GM20000 (cell line): ENCODE data around the gene PNMA8B.

ENCODE experiments used
- DNase-seq: peaks from one replicate; pipeline ENCODE4 v3.0.0; 2012; ENCODE audit warnings: low spot score
- TF ChIP-seq, protein P1 (sequence below): IDR thresholded peaks from 2 replicates; pipeline ENCODE4 v1.5.1; 2012; ENCODE audit warnings: mild to moderate bottlenecking, control low read depth; ENCODE audit errors: extremely low read depth, missing control alignments

Gene PNMA8B, protein sequence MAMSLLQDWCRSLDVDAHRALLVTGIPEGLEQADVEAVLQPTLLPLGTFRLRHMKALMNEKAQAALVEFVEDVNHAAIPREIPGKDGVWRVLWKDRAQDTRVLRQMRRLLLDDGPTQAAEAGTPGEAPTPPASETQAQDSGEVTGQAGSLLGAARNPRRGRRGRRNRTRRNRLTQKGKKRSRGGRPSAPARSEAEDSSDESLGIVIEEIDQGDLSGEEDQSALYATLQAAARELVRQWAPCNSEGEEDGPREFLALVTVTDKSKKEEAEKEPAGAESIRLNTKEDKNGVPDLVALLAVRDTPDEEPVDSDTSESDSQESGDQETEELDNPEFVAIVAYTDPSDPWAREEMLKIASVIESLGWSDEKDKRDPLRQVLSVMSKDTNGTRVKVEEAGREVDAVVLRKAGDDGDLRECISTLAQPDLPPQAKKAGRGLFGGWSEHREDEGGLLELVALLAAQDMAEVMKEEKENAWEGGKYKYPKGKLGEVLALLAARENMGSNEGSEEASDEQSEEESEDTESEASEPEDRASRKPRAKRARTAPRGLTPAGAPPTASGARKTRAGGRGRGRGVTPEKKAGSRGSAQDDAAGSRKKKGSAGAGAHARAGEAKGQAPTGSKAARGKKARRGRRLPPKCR

DNA sequence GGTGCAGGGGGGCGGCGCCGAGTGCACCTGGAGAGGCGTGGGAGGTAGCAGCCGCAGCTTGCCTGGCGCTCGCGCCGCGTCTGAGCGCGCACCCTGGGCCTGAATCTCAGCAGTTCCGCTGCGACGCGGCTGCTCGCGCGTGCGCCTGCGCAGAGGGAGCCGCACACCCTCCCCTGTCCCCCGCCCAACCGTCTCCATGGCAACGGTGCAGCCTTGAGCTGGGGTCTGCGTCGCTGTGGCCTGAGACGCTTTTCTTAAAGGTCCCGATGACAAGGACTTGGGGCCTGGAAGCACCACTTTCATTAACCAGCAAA, at the start of gene PNMA8B:
Gene PNMA8B (minus strand): TSS at position 82 of the 314 bp plus-strand sequence. CDS start 402 bp downstream, outside the sequence.
- TF ChIP-seq, protein P1, sequence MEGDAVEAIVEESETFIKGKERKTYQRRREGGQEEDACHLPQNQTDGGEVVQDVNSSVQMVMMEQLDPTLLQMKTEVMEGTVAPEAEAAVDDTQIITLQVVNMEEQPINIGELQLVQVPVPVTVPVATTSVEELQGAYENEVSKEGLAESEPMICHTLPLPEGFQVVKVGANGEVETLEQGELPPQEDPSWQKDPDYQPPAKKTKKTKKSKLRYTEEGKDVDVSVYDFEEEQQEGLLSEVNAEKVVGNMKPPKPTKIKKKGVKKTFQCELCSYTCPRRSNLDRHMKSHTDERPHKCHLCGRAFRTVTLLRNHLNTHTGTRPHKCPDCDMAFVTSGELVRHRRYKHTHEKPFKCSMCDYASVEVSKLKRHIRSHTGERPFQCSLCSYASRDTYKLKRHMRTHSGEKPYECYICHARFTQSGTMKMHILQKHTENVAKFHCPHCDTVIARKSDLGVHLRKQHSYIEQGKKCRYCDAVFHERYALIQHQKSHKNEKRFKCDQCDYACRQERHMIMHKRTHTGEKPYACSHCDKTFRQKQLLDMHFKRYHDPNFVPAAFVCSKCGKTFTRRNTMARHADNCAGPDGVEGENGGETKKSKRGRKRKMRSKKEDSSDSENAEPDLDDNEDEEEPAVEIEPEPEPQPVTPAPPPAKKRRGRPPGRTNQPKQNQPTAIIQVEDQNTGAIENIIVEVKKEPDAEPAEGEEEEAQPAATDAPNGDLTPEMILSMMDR, result no peak
- DNase-seq, result peak; percentile 52

DNA sequence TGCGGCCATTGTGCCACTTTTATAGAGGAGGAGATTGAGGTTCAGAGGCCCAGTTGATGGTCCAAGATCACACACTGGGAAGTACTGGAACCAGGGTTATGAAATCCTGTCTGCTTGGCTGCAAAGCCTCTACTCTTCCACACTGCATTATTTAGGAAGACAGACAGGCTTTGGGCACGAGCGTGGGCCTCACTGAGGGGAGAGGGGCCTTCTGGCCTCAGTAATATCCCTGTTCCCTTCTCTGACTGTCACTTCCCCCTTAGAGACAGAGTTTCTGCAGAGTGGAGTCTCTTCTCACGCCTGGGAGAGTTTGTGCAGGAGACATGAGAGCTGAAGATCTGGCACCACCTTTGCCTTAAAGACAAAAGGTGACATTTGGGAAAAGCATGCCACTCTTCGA, 49.0 kb upstream of the PNMA8B start:
- TF ChIP-seq, protein P1, result no peak
- DNase-seq, result no peak

DNA sequence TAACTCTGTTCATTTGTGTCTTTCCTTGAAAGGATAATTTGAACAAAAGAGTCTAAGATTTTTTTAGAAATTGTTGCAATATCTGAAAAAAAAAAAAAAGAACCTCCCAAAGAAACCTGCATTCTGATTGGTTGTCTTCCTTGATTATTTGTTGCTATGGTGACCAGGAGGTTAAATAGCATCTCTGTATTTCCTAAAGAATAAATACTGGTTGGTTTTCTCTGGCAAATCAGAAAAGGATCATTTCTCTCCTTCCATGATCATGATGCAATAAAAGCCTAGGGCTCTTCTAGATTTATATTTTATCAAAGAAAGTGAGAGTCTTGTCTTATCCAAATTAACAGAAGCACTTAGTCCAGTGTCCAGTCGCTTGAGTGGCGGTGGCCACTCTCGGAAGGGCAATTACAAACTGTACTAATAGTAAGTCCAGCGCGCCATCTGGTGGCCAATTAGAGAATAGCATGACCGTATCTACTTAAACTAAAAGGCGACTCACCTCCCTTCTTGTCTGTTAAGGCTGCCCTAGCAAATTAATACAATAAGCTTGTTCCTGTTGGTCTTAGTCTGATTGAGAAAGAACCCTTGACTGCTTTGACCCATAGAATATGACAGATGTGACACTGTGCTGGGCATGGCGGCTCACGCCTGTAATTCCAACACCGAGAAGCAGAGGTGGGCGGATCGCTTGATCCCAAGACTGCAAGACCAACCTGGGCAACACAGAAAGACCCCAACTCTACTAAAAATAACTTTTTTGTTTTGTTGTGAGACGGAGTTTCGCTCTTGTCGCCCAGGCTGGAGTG, 47.0 kb upstream of the PNMA8B start:
- TF ChIP-seq, protein P1, result peak; percentile 84
- DNase-seq, result peak; percentile 65

DNA sequence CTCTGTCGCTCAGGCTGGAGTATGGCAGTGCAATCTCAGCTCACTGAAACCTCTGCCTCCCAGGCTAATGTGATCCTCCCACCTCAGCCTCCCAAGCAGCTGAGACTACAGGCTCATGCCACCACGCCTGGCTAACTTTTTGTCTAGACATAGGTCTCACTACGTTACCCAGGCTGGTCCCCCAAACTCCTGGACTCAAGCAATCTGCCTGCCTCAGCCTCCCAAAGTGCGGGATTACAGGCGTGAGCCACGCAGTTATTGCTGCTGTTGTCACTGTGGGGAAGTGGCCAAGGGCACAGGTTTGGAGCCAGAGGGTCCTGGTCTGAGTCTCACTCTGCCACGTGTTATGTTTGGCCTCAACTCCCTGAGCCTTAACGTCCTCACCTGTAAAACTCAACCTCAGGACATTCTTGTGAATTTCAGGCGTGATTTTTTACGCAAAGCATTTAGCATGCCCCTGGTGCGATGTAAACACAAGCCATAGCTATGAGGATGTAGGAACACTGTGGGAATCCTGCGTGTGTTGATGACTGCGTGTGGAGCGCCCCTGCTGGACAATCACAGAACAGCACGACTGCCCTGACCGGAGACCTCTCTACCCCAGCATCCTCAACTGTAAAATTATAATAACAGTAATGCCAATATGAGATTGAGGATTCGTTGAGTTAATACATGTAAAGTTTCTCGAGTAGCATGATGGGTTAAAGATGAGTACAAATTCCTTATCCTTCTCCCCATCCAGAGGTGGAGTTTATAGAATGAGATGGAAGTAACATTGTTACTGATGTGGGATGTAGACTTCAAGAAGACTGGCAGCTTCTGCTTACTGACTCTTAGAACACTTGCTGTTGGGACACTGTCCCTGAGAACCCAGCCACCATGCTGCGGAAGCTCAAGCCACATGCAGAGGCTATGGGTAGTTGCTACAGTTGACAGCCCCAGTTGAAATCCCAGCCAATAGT, 41.8 kb upstream of the PNMA8B start:
- TF ChIP-seq, protein P1, result peak; percentile 87
- peak; percentile 54 for DNase-seq

DNA sequence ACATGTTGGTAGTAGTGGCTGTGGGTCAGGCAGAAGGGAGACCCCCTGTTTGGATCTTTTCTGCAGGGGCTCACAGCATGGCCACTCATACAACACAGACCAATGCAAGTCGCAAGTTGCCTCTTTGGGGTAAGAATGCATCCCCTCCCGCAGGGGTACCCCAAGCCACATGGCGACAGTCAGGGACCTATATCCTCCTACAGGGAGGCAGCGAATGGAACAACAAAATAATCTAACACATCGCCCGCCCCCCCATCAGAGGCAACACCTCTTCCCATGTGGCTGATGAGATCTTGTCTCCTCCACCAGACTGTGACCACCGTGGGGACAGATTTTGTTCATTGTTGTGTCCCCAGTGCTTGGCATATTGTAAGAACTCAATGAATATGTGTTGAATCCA, 40.7 kb upstream of the PNMA8B start:
- TF ChIP-seq, protein P1, result no peak
- no peak for DNase-seq

DNA sequence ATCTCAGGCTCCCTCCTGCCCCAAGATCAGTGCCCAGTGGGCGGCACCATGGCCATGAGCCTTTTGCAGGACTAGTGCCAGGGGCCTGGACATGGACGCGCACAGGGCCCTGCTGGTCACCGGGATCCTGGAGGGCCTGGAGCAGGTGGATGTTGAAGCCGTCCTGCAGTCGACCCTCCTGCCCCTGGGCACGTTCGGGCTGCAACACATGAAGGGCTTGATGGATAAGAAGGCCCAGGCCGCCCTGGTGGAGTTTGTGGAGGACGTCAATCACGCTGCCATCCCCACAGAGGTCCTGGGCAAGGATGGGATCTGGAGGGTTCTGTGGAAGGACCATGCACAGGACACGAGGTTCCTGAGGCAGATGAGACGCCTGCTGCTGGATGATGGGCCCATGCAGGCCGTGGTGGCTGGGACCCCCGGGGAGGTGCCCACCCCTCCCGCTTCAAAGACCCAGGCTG, 38.0 kb upstream of the PNMA8B start:
- TF ChIP-seq, protein P1, result no peak
- DNase-seq, result no peak
